ENCODE measurements around the gene TAF11L12.

DNA sequence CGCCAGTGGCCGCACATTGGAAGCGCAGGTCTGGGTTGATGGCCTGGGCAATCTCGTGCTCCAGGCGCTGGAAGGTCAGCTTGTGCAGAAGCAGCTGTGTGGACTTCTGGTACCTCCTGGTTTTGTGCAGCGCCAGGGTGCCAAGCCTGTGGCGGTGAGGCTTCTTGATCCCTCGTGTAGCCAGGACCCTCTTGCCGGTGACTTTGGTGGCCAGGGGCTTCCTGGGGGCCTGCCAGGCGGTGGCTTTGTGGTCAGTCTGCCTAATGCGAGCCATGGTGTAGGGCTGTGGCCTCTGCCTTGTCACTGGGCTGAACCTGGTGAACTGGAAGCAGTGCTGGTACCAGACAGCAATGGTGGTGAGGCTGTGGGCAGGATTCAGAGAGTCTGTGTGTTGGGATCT lies 15.5 kb downstream of the TAF11L12 start:
- TF ChIP-seq, protein P1, sequence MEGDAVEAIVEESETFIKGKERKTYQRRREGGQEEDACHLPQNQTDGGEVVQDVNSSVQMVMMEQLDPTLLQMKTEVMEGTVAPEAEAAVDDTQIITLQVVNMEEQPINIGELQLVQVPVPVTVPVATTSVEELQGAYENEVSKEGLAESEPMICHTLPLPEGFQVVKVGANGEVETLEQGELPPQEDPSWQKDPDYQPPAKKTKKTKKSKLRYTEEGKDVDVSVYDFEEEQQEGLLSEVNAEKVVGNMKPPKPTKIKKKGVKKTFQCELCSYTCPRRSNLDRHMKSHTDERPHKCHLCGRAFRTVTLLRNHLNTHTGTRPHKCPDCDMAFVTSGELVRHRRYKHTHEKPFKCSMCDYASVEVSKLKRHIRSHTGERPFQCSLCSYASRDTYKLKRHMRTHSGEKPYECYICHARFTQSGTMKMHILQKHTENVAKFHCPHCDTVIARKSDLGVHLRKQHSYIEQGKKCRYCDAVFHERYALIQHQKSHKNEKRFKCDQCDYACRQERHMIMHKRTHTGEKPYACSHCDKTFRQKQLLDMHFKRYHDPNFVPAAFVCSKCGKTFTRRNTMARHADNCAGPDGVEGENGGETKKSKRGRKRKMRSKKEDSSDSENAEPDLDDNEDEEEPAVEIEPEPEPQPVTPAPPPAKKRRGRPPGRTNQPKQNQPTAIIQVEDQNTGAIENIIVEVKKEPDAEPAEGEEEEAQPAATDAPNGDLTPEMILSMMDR (IDR thresholded peaks at IDR 0.05): no peak
- TF ChIP-seq POLR2A (IDR thresholded peaks at IDR 0.05): no peak

Measured in ovary (tissue), 3 donors.